Adrenal gland (tissue), 12 donors: ENCODE measurements around the gene KXD1. TPM values are rescaled to one million over a fixed set of nuclear protein-coding genes. Genes with fewer than 3 reads are reported as not detected.

Experiments used
- DNase-seq, 7 donors: peaks; one replicate each; pipeline ENCODE4 v3.0.0-alpha.2; 2019 to 2020
- H3K27ac ChIP-seq, 5 donors: fragments of 200-600 bp; sonication (generic) in 4 of 5; 1 replicate in 3 of 5; 2 replicates in 2 of 5; pipeline versions ENCODE4 v1.5.1 to v1.8.0; 2016 to 2020; ENCODE audit warnings: mild to moderate bottlenecking in 1 of 5
- H3K27me3 ChIP-seq: fragments of 200-600 bp; 2 replicates; pipeline ENCODE4 v1.8.0; 2021
- H3K36me3 ChIP-seq, 2 donors: fragments of 200-600 bp; replicated peaks in 1 of 2; 1 replicate in 1 of 2; 2 replicates in 1 of 2; pipeline versions ENCODE4 v1.5.1 to v1.8.0; 2018 to 2022
- H3K4me1 ChIP-seq, 2 donors: fragments of 200-600 bp; replicated peaks in 1 of 2; 1 replicate in 1 of 2; 2 replicates in 1 of 2; pipeline versions ENCODE4 v1.5.1 to v1.8.0; 2018 to 2021
- H3K4me3 ChIP-seq, 4 donors: fragments of 200-600 bp; sonication (generic) in 3 of 4; one replicate each; pipeline ENCODE4 v1.5.1; 2016 to 2018
- H3K9me3 ChIP-seq, 3 donors: fragments of 200-600 bp; sonication (generic) in 1 of 3; replicated peaks in 1 of 3; 1 replicate in 2 of 3; 2 replicates in 1 of 3; pipeline versions ENCODE4 v1.5.1 to v1.8.0; 2016 to 2021
- CTCF ChIP-seq, 6 experiments: fragments of 450-650 bp in 4 of 6; fragments of 200-600 bp in 2 of 6; sonication (generic) in 1 of 6; IDR thresholded peaks; 1 replicate in 5 of 6; 2 replicates in 1 of 6; pipeline versions ENCODE4 v1.5.1 to v1.8.0; 2016 to 2021; ENCODE audit warnings: antibody characterized with exemption in 6 of 6, mild to moderate bottlenecking in 2 of 6, moderate library complexity in 1 of 6
- POLR2A ChIP-seq, 2 donors: fragments of 450-650 bp; IDR thresholded peaks; one replicate each; pipeline ENCODE4 v1.6.1; 2017; ENCODE audit warnings: antibody characterized with exemption in 2 of 2, mild to moderate bottlenecking in 2 of 2, moderate library complexity in 1 of 2
- WGBS, 4 donors: extraction: QIAGEN DNeasy Blood & Tissue Kit in 2 of 4; methylation state at CpG; one replicate each; pipeline versions ENCODE4 v1.1.5 to v1.1.7; 2013 to 2017; 5-methylcytosine and 5-hydroxymethylcytosine counted together
- intact Hi-C, 2 donors: fragments of 100-400 bp; cut with DNase I; formaldehyde crosslinking; loops; one replicate each; pipeline versions ENCODE4 v1.14.1 to v1.15.0; 2022 to 2023
- polyA plus RNA-seq, 3 donors: library from polyadenylated mRNA; stranded (reverse); fragments of 200-250 nt in 2 of 3; fragments of 350-450 nt in 1 of 3; fragmentation: Illumina TruSeq in 1 of 3; extraction: RNeasy Lipid Tissue Mini Kit (QIAGEN cat#74804) in 1 of 3; gene quantifications; one replicate each; pipeline ENCODE4 v1.2.3, GENCODE V29; 2013 to 2014
- total RNA-seq, 9 donors: library from RNA; depleted of rRNA in 4 of 9; stranded (reverse); fragments of >200 nt in 4 of 9; fragments of 120-200 nt in 1 of 9; fragmentation: NEBNext Ultra II Directional in 1 of 9; extraction: Animal tissue kit (Norgen Biotek cat#: 25700) in 1 of 9; gene quantifications; one replicate each; pipeline versions ENCODE4 v1.1.0 to v1.2.4, GENCODE V29; 2013 to 2023
- donor health status: healthy with polysubstance abuse.
- donor health status: Bipolar disorder and iron deficiency.
- donor health status: DM: yes; HTN: yes; CAD: no.
- donor health status: DM: no; HTN: no; CAD: no.
- donor health status: DM: no; HTN: no; CAD: no.
- donor health status: DM: yes; HTN: yes; CAD: no.

Gene KXD1
- total and polyA plus RNA-seq, 12 donors = 57.7 to 165 (median 82.5) TPM

GRCh38 chr19:18603958-18604819, 46.5 kb downstream of the KXD1 start:
- H3K27me3 ChIP-seq = peaks cover 52% of the 10 kb centered on the region
- DNase-seq = no peak
- H3K9me3 ChIP-seq = no peaks in the 10 kb centered on the region
- no peak for TF ChIP-seq POLR2A (IDR thresholded peaks at IDR 0.05)
- no peak for TF ChIP-seq CTCF (IDR thresholded peaks at IDR 0.05)
- no peak overlapping the region for H3K27ac ChIP-seq
- WGBS, 4 donors = 20 to 27% (median 26%) methylated on average over 5 to 26 of the region's 26 CpGs
- no peak overlapping the region for H3K4me3 ChIP-seq
- H3K4me1 ChIP-seq = peaks cover 0 to 5% of the 10 kb centered on the region in 2 donors
- H3K36me3 ChIP-seq = no peaks in the 10 kb centered on the region
- intact Hi-C loops = no loop called here

- 25 to 59% (median 32%) methylated on average over 10 of the region's 10 CpGs for WGBS, 4 donors
- TF ChIP-seq POLR2A (IDR thresholded peaks at IDR 0.05) = no peak
- TF ChIP-seq CTCF (IDR thresholded peaks at IDR 0.05) = no peak
- Histone ChIP-seq H3K36me3 (no peaks in the 10 kb centered on the region), H3K4me1 (peaks cover 0 to 5% of the 10 kb centered on the region in 2 donors), H3K27ac (no peak overlapping the region), H3K27me3 (peaks cover 58% of the 10 kb centered on the region), H3K9me3 (no peaks in the 10 kb centered on the region), H3K4me3 (no peak overlapping the region)
- intact Hi-C loops = no loop called here
- no peak for DNase-seq
Measured at GRCh38 chr19:18604820-18605159, 47.1 kb downstream of the KXD1 start.

- Histone ChIP-seq H3K27ac (no peak overlapping the region), H3K27me3 (peaks cover 61% of the 10 kb centered on the region), H3K4me1 (peaks cover 0 to 5% of the 10 kb centered on the region in 2 donors), H3K9me3 (no peaks in the 10 kb centered on the region), H3K36me3 (no peaks in the 10 kb centered on the region), H3K4me3 (no peak overlapping the region)
- no peak for DNase-seq
- TF ChIP-seq POLR2A (IDR thresholded peaks at IDR 0.05) (no peak), CTCF (IDR thresholded peaks at IDR 0.05) (no peak)
- intact Hi-C loops = no loop called here
- WGBS, 4 donors = 11 to 20% (median 15%) methylated on average over 5 to 17 of the region's 17 CpGs
Measured at GRCh38 chr19:18605196-18605545, 47.5 kb downstream of the KXD1 start.

GRCh38 chr19:18605546-18606280, 48.0 kb downstream of the KXD1 start:
- intact Hi-C loops = no loop called here
- 1 to 4% (median 3%) methylated on average over 14 to 65 of the region's 65 CpGs; no CpG with 5 or more reads in 1 of the 4 donors for WGBS, 4 donors
- no peak for TF ChIP-seq POLR2A (IDR thresholded peaks at IDR 0.05)
- no peak for TF ChIP-seq CTCF (IDR thresholded peaks at IDR 0.05)

More at GRCh38 chr19:18605546-18606280, 48.0 kb downstream of the KXD1 start:
- peaks cover 67% of the 10 kb centered on the region for H3K27me3 ChIP-seq
- H3K4me1 ChIP-seq = peaks cover 0 to 7% of the 10 kb centered on the region in 2 donors
- H3K4me3 ChIP-seq = peak overlapping the region in 1 of 4 donors; percentile 23
- DNase-seq = no peak
- H3K27ac ChIP-seq = no peak overlapping the region
- no peaks in the 10 kb centered on the region for H3K36me3 ChIP-seq
- no peaks in the 10 kb centered on the region for H3K9me3 ChIP-seq
